Measurements from ENCODE around the gene TYW1. TPM values are rescaled to one million over a fixed set of nuclear protein-coding genes. Genes with fewer than 3 reads are reported as not detected.
"Not testable (repeated sequence)": the region's sequence is repeated elsewhere in the genome, so short reads cannot be mapped to it uniquely, and the experiment has no call there.

The TYW1 gene
- total RNA-seq, 1 donor from 2014 or later = 26.1 TPM

DNA sequence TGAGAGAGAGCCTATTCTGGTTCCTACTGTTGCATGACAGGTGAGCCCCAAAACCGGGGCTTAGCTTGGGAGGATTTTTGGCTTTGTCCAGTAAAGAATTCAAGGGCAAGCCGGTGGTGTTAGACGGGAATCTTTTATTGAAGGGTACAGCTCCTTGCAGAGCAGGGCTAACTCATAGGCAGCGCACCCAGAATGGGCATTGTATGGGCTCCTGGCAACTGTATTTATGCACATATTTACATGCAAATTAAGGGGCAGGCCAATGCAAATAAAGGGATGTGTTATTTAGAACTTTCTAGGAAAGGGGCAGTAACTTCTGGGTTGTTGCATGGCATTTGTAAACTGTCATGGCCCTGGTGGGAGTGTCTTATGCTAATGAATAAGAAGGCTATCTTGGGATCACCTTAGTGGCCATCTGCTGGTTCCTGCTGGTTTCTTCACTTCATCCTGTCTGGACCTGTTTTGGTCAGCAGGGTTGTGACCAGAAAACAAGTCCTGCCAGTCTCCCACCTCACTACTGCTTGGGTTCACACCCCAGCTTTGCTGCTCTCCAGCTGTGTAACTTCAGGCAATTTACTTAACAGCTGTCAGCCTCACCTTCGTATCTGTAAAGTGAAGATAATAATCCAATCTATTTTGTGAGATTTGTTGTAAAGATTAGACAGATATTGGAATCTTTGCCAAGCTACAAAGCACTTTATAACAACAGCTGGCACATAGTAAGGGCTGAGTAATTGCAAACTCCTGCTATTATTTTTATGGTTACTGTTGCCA lies 182.5 kb downstream of the TYW1 start:
- POLR2A ChIA-PET, DNase-seq, CTCF ChIA-PET: not testable (repeated sequence)

GRCh38 chr7:67182956-67183750 lies 186.5 kb downstream of the TYW1 start:
- intact Hi-C loops (cut with micrococcal nuclease) = not testable (repeated sequence)

More for the DNA sequence above, 182.5 kb downstream of the TYW1 start:
- H3K36me3 Mint-ChIP-seq (ENCODE audit: low read depth); H3K4me3 Mint-ChIP-seq; H3K4me1 Mint-ChIP-seq; intact Hi-C loops (cut with micrococcal nuclease); H3K27ac Mint-ChIP-seq; H3K9me3 Mint-ChIP-seq; ATAC-seq (ENCODE audit: low read depth); H3K27me3 Mint-ChIP-seq: not testable (repeated sequence)

GRCh38 chr7:67184912-67185659 lies 188.5 kb downstream of the TYW1 start:
- H3K9me3 Mint-ChIP-seq; DNase-seq; CTCF ChIA-PET; ATAC-seq (ENCODE audit: low read depth); H3K27me3 Mint-ChIP-seq; H3K27ac Mint-ChIP-seq; POLR2A ChIA-PET; intact Hi-C loops (cut with micrococcal nuclease); H3K4me1 Mint-ChIP-seq; H3K4me3 Mint-ChIP-seq: not testable (repeated sequence)
- H3K36me3 Mint-ChIP-seq (ENCODE audit: low read depth) = peaks cover 18% of the 10 kb centered on the region

More at GRCh38 chr7:67182956-67183750, 186.5 kb downstream of the TYW1 start:
- H3K9me3 Mint-ChIP-seq; H3K27ac Mint-ChIP-seq; CTCF ChIA-PET; DNase-seq; H3K27me3 Mint-ChIP-seq; POLR2A ChIA-PET; H3K4me1 Mint-ChIP-seq; H3K4me3 Mint-ChIP-seq; ATAC-seq (ENCODE audit: low read depth): not testable (repeated sequence)
- H3K36me3 Mint-ChIP-seq (ENCODE audit: low read depth) = peaks cover 17% of the 10 kb centered on the region

DNA sequence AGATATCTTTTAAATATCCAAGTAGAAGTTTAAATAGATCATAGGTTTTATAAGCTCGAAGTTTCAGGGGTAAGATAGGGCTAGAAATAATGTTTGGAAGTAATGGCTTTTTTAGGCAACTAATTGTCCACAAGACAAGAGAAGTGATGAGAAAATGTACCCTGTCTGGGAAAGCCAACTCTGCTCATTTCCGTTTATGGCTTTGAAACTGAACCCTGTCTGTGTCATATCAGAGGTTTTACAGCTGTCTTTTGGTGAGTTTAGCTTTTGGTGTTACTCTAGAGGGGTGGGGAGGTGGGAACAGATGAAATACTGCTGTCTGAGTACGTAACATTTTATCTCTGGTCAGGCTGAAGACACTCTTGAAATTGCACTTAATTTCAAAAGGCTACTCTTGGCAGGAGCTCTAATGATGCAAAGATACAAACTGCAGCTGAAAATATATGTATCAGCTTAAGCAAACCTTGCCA lies 189.1 kb downstream of the TYW1 start:
- not testable (repeated sequence) for H3K27me3 Mint-ChIP-seq, H3K4me1 Mint-ChIP-seq, H3K4me3 Mint-ChIP-seq

DNA sequence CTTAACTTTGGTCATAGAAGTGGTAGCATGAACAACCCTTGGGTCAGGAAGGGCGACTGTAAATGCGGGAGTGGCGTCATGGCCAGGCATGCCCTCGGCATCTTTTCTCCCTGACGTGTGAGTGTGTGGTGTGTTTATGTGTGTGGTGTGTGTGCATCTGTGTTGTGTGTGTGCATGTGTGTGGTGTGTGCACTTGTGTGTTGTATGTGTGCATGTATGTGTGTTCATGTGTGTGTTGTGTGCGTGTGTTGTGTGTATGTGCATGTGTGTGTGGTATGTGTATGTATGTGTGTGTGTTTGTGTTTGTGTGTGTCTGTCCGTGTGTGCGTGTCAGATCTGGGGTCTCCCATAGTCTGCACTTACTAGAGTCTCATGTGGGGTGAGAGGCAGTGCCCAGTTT lies 192.5 kb downstream of the TYW1 start:
- CTCF ChIA-PET; DNase-seq; H3K9me3 Mint-ChIP-seq; intact Hi-C loops (cut with micrococcal nuclease); ATAC-seq (ENCODE audit: low read depth); H3K27ac Mint-ChIP-seq; H3K27me3 Mint-ChIP-seq; POLR2A ChIA-PET; H3K4me1 Mint-ChIP-seq; H3K4me3 Mint-ChIP-seq: not testable (repeated sequence)
- H3K36me3 Mint-ChIP-seq (ENCODE audit: low read depth) = peaks cover 27% of the 10 kb centered on the region

More for the DNA sequence above, 189.1 kb downstream of the TYW1 start:
- peaks cover 23% of the 10 kb centered on the region for H3K36me3 Mint-ChIP-seq (ENCODE audit: low read depth)
- CTCF ChIA-PET; intact Hi-C loops (cut with micrococcal nuclease); ATAC-seq (ENCODE audit: low read depth); H3K27ac Mint-ChIP-seq; POLR2A ChIA-PET; DNase-seq; H3K9me3 Mint-ChIP-seq: not testable (repeated sequence)

DNA sequence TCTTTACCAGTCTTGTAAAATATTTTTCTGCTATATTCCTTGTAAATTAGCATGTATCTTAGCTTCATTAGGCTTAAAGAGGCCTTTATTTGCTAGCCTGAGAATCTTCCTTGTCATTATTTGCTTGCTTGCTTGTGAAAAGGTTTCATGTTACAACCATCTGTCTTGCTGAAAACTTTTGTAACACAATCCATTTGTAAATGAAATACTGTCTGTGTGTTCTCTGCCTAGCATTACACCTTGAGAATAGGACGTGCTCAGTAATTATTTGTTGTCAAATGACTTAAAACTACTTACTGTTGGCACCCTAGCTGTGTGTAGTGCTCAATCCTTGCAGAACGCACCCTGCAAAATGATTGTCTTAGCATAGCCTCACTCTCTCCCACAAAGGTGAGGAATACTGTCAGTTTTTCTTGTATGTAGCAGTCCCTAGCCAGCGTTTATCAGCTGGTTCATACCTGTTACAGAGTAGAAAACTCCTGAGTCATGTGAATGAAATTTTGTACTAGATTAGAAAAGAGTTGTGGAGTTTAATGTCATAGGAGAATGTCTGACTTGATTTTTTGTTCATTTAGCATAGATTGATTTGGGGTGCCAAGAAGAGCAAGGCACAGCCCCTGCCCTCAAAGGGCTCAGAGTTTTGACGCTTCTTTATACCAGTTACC lies 193.3 kb downstream of the TYW1 start:
- H3K27me3 Mint-ChIP-seq; H3K4me1 Mint-ChIP-seq; ATAC-seq (ENCODE audit: low read depth); intact Hi-C loops (cut with micrococcal nuclease); H3K4me3 Mint-ChIP-seq; H3K9me3 Mint-ChIP-seq; POLR2A ChIA-PET; DNase-seq; H3K27ac Mint-ChIP-seq; CTCF ChIA-PET: not testable (repeated sequence)
- H3K36me3 Mint-ChIP-seq (ENCODE audit: low read depth) = peaks cover 24% of the 10 kb centered on the region

- H3K4me3 Mint-ChIP-seq; intact Hi-C loops (cut with micrococcal nuclease); ATAC-seq (ENCODE audit: low read depth); H3K27me3 Mint-ChIP-seq; DNase-seq; POLR2A ChIA-PET; H3K4me1 Mint-ChIP-seq; CTCF ChIA-PET; H3K27ac Mint-ChIP-seq; H3K9me3 Mint-ChIP-seq: not testable (repeated sequence)
- H3K36me3 Mint-ChIP-seq (ENCODE audit: low read depth) = peaks cover 30% of the 10 kb centered on the region
Observed at GRCh38 chr7:67191002-67191720, 194.5 kb downstream of the TYW1 start.

- H3K27ac Mint-ChIP-seq; H3K4me1 Mint-ChIP-seq; ATAC-seq (ENCODE audit: low read depth); DNase-seq; H3K4me3 Mint-ChIP-seq; H3K9me3 Mint-ChIP-seq; intact Hi-C loops (cut with micrococcal nuclease); CTCF ChIA-PET; H3K27me3 Mint-ChIP-seq; POLR2A ChIA-PET: not testable (repeated sequence)
- H3K36me3 Mint-ChIP-seq (ENCODE audit: low read depth) = peaks cover 35% of the 10 kb centered on the region
Observed at GRCh38 chr7:67192123-67192702, 195.6 kb downstream of the TYW1 start.

GRCh38 chr7:67192889-67193613 lies 196.4 kb downstream of the TYW1 start:
- H3K27ac Mint-ChIP-seq; H3K4me3 Mint-ChIP-seq; H3K27me3 Mint-ChIP-seq; intact Hi-C loops (cut with micrococcal nuclease); CTCF ChIA-PET; POLR2A ChIA-PET; H3K9me3 Mint-ChIP-seq; ATAC-seq (ENCODE audit: low read depth); H3K4me1 Mint-ChIP-seq; DNase-seq: not testable (repeated sequence)
- H3K36me3 Mint-ChIP-seq (ENCODE audit: low read depth) = peaks cover 41% of the 10 kb centered on the region

DNA sequence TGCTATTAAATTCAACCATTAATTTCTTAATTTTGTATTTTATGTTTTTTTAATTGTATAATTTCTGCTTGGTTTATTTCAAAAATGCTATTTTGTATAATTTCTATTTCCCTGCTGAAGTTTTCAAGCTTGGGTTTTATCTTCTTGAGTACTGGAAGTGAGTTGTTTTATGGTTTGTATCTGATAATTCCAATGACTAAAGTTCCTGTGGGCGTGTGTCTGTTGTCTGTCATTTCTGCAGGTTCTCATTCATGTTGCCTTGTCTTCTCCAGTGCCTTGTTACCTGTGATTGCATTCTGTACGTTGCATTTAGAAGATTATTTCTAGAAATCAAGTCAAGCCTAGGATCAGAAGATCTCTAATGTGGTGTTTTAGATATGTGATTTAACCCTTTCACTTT lies 199.5 kb downstream of the TYW1 start:
- POLR2A ChIA-PET; H3K4me1 Mint-ChIP-seq; ATAC-seq (ENCODE audit: low read depth); H3K9me3 Mint-ChIP-seq; intact Hi-C loops (cut with micrococcal nuclease); CTCF ChIA-PET; DNase-seq; H3K27ac Mint-ChIP-seq; H3K4me3 Mint-ChIP-seq; H3K27me3 Mint-ChIP-seq: not testable (repeated sequence)
- peaks cover 47% of the 10 kb centered on the region for H3K36me3 Mint-ChIP-seq (ENCODE audit: low read depth)
